Brain microvascular endothelial cell (primary cell): ENCODE data around the gene SLC8A2.

Experiments used
- DNase-seq: peaks from one replicate; pipeline ENCODE4 v3.0.0-alpha.2; 2020
- H3K27ac ChIP-seq: fragments of 250-450 bp; sonication (Bioruptor Pico); 2 replicates; pipeline ENCODE4 v1.5.1; 2020; ENCODE audit warnings: mild to moderate bottlenecking, moderate library complexity
- H3K27me3 ChIP-seq: fragments of 250-450 bp; sonication (Bioruptor Pico); replicated peaks from 2 replicates; pipeline ENCODE4 v1.5.1; 2020; ENCODE audit warnings: mild to moderate bottlenecking
- H3K36me3 ChIP-seq: fragments of 250-450 bp; sonication (Bioruptor Pico); replicated peaks from 2 replicates; pipeline ENCODE4 v1.5.1; 2020; ENCODE audit warnings: mild to moderate bottlenecking
- H3K4me3 ChIP-seq: 2 replicates; pipeline ENCODE4 v1.5.1; 2011; ENCODE audit warnings: low read depth, mild to moderate bottlenecking, control low read depth, low read length, moderate library complexity
- CTCF ChIP-seq: IDR thresholded peaks from 2 replicates; pipeline ENCODE4 v1.5.1; 2011; ENCODE audit warnings: low read depth, mild to moderate bottlenecking, moderate library complexity, low read length, control low read depth, inconsistent platforms; ENCODE audit errors: missing control alignments
- in situ Hi-C: cut with HindIII; loops from 2 replicates; pipeline ENCODE4 v1.10.0; 2017; ENCODE audit warnings: low sequenced_read_pairs, low pct_ligation_motif_present

Gene SLC8A2

GRCh38 chr19:47421244-47421786 is 50.4 kb downstream of the SLC8A2 start:
- no peak for TF ChIP-seq CTCF
- no peak overlapping the region for H3K4me3 ChIP-seq
- H3K27me3 ChIP-seq: peaks cover 70% of the 10 kb centered on the region
- H3K36me3 ChIP-seq: no peaks in the 10 kb centered on the region
- no peak overlapping the region for H3K27ac ChIP-seq
- in situ Hi-C loops: no loop called here
- no peak for DNase-seq

GRCh38 chr19:47419789-47420188 is 51.9 kb downstream of the SLC8A2 start:
- Histone ChIP-seq H3K4me3 (no peak overlapping the region), H3K36me3 (no peaks in the 10 kb centered on the region), H3K27me3 (peaks cover 70% of the 10 kb centered on the region), H3K27ac (no peak overlapping the region)
- no peak for DNase-seq
- no peak for TF ChIP-seq CTCF
- in situ Hi-C loops: no loop called here

- Histone ChIP-seq H3K27me3 (peaks cover 64% of the 10 kb centered on the region), H3K36me3 (no peaks in the 10 kb centered on the region), H3K4me3 (peak within 1 kb of the TSS; percentile 26), H3K27ac (no peak within 1 kb of the TSS)
- no peak for DNase-seq
- in situ Hi-C loops: no loop called here
- no peak for TF ChIP-seq CTCF
Observed at GRCh38 chr19:47419030-47419783, 52.5 kb downstream of the SLC8A2 start, which contains the start of gene MEIS3. Gene MEIS3, minus strand, starts transcription at chr19:47419527. Its CDS starts 446 bp downstream, at chr19:47419081.

GRCh38 chr19:47418692-47419029 is 53.0 kb downstream of the SLC8A2 start:
- no peak overlapping the region for H3K27ac ChIP-seq
- DNase-seq: no peak
- in situ Hi-C loops: no loop called here
- peak overlapping the region; percentile 26 for H3K4me3 ChIP-seq
- no peak for TF ChIP-seq CTCF
- no peaks in the 10 kb centered on the region for H3K36me3 ChIP-seq
- peaks cover 59% of the 10 kb centered on the region for H3K27me3 ChIP-seq

GRCh38 chr19:47417746-47418691 is 53.7 kb downstream of the SLC8A2 start:
- H3K36me3 ChIP-seq: no peaks in the 10 kb centered on the region
- H3K4me3 ChIP-seq: no peak overlapping the region
- no peak overlapping the region for H3K27ac ChIP-seq
- in situ Hi-C loops: no loop called here
- no peak for TF ChIP-seq CTCF
- H3K27me3 ChIP-seq: peaks cover 53% of the 10 kb centered on the region
- no peak for DNase-seq
